T-helper 1 cell treated with Interleukin-12 subunit alpha and Interleukin-12 subunit beta and Interleukin-4 antibody, amounts not matched to agents 30 μg/mL and 1 μg/mL, for 36 hours (primary cell): ENCODE measurements around the gene UNC45B.
"Not testable (repeated sequence)": the region's sequence is repeated elsewhere in the genome, so short reads cannot be mapped to it uniquely, and the experiment has no call there.

Experiments used
- H3K27ac Mint-ChIP-seq: one replicate; pipeline ENCODE4 v1.8.0; 2021; ENCODE audit warnings: mild to moderate bottlenecking, mixed read lengths
- H3K27me3 Mint-ChIP-seq: one replicate; pipeline ENCODE4 v1.8.0; 2021; ENCODE audit warnings: low read depth, mixed read lengths
- H3K36me3 Mint-ChIP-seq: one replicate; pipeline ENCODE4 v1.8.0; 2021; ENCODE audit warnings: low read depth, mixed read lengths
- H3K4me1 Mint-ChIP-seq: one replicate; pipeline ENCODE4 v1.8.0; 2021; ENCODE audit warnings: low read depth, mixed read lengths
- H3K4me3 Mint-ChIP-seq: one replicate; pipeline ENCODE4 v1.8.0; 2021; ENCODE audit warnings: mild to moderate bottlenecking, moderate library complexity, mixed read lengths
- H3K9me3 Mint-ChIP-seq: one replicate; pipeline ENCODE4 v1.8.0; 2021; ENCODE audit warnings: mixed read lengths

UNC45B gene

DNA sequence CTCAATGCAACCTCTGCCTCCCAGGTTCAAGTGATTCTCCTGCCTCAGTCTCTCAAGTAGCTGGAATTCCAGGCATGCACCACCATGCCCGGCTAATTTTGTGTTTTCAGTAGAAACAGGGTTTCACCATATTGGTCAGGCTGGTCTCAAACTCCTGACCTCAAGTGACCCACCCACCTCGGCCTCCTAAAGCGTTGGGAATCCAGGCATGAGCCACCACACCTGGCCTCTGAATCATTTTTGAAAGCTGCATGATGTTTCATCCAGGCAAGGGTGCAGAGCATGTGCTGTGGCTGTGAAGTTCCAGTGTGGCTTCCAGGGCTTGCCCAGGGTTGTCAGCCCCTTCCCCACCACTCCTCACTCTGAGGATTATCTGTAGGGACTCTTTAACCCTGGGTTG is 24.7 kb downstream of the UNC45B start:
- H3K27me3 Mint-ChIP-seq, H3K9me3 Mint-ChIP-seq, H3K36me3 Mint-ChIP-seq, H3K27ac Mint-ChIP-seq, H3K4me3 Mint-ChIP-seq: not testable (repeated sequence)
- peaks cover 32% of the 10 kb centered on the region for H3K4me1 Mint-ChIP-seq

DNA sequence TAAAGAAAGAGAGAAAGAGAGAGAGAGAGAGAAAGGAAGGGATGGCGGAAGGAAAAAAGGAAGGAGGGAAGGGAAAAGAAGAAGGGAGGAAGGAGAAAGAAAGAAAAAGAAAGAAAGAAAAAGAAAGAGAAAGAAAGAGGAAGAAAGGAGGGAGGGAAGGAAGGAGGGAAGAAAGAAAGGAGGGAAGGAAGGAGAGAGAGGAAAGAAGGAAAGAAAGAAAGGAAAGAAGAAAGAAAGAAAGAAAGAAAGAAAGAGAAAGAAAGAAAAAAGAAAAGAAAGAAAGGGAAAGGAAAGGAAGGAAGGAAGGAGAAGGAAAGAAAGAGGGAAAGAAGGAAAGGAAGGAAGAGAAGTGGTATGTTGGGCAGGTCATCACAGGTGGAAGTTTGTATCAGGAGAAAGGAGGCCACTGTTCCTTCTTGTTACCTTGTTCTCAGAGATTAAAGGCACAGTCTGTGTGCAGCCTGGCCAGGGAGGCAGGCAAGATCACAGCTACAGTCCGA is 27.3 kb downstream of the UNC45B start:
- Mint-ChIP-seq H3K27me3 (no peaks in the 10 kb centered on the region), H3K27ac (peak overlapping the region; percentile 60), H3K36me3 (no peaks in the 10 kb centered on the region), H3K4me3 (no peak overlapping the region), H3K4me1 (peaks cover 44% of the 10 kb centered on the region), H3K9me3 (peaks cover 3% of the 10 kb centered on the region)

DNA sequence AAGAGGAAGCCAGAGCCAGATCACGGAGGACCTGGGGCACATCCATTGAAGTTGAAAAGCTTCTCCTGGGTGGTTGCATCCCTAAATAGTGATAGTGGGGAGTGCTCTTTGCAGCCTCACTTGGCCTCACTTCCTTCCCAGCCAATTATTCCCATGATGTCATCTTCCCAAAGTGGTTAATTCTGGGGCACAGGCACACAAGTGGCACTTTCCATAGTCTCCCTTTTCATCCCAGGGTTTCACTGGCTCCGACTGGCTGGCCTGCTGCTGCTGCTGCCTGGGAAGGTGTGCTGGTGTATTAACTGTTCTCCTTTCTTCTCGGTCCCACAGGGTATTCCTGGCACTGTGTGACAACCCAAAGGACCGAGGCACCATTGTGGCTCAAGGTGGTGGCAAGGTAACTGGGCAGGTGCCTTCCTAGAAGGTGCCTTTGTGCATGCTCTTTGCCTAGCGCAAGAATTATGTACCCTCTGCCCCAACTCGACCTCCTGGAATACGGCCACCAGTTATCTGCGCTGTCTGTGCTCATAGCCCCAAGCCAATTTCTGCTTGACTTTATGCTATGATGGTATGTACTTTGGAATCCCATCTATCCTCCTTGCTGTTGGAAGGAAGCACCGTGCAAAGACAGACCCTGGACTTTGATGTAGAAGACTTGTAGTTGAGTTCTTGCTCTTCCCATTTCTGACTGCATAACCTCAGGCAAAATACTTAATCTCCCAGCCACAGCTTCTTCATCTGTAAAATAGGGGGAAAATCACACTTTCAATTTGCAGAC is 28.2 kb downstream of the UNC45B start:
- Mint-ChIP-seq H3K27ac (no peak overlapping the region), H3K36me3 (no peaks in the 10 kb centered on the region), H3K4me3 (no peak overlapping the region), H3K9me3 (peaks cover 3% of the 10 kb centered on the region), H3K27me3 (no peaks in the 10 kb centered on the region), H3K4me1 (peaks cover 47% of the 10 kb centered on the region)

DNA sequence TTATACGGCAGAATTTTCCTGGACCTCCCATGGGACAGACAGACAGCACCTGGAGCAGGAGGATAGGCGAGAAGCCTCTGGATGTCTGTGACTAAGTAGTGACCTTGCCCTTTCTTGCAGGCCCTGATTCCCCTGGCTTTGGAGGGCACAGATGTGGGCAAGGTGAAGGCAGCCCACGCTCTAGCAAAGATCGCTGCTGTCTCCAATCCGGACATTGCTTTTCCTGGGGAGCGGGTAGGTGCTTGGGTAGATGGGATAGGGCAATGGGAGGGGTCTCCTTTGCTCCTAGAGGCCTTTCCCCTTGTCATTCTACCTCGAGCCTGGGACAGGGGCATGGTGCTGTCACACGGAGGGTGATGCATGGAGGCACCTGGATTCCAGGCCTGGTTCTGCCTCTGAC is 29.3 kb downstream of the UNC45B start:
- peaks cover 3% of the 10 kb centered on the region for H3K9me3 Mint-ChIP-seq
- no peak overlapping the region for H3K4me3 Mint-ChIP-seq
- H3K27ac Mint-ChIP-seq = no peak overlapping the region
- H3K36me3 Mint-ChIP-seq = no peaks in the 10 kb centered on the region
- H3K27me3 Mint-ChIP-seq = no peaks in the 10 kb centered on the region
- H3K4me1 Mint-ChIP-seq = peaks cover 43% of the 10 kb centered on the region

DNA sequence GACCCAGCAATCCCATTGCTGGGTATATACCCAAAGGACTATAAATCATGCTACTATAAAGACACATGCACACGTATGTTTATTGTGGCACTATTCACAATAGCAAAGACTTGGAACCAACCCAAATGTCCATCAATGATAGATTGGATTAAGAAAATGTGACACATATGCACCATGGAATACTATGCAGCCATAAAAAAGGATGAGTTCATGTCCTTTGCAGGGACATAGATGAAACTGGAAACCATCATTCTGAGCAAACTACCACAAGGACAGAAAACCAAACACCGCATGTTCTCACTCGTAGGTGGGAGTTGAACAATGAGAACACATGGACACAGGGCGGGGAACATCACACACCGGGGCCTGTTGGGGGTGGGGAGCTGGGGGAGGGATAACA is 31.8 kb downstream of the UNC45B start:
- not testable (repeated sequence) for H3K36me3 Mint-ChIP-seq, H3K27me3 Mint-ChIP-seq, H3K9me3 Mint-ChIP-seq, H3K4me3 Mint-ChIP-seq, H3K27ac Mint-ChIP-seq
- H3K4me1 Mint-ChIP-seq = peaks cover 49% of the 10 kb centered on the region

DNA sequence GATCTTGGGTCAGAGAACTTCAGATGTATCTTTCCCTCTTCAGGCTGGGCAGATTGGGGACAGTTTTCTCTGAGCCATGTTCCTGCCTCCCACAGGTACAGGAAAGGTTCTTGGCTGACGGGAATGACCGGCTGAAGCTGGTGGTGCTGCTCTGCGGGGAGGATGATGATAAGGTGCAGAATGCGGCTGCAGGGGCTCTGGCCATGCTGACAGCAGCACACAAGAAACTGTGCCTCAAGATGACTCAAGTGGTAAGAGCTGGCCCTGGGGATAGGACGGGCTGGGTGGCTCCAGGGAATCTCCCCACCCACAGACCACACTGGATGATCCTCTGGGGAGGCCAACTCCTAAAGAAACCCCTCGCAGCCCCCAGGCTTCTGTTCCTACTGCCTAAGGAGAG is 35.7 kb downstream of the UNC45B start:
- Mint-ChIP-seq H3K27ac (no peak overlapping the region), H3K4me3 (no peak overlapping the region), H3K9me3 (no peaks in the 10 kb centered on the region), H3K4me1 (peaks cover 39% of the 10 kb centered on the region), H3K27me3 (no peaks in the 10 kb centered on the region), H3K36me3 (no peaks in the 10 kb centered on the region)

DNA sequence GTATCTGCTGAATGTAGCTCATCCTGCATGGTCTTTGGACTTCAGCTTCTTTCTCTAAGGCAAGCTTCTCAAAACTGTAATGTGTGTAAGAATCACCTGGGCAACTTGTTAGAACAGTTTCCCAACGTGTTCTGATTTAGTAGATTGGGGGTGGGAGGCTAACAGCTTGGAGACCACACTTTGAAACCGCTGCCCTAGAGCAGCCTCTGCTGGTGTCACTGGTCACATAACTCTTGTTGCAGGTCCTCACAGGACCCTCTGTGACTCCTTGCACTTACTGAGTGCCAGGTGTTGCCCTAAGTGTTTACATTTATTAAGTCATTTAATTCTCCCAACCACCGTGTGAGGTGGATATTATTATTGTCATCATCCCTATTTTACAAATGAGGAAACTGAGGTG is 36.7 kb downstream of the UNC45B start:
- no peak overlapping the region for H3K4me3 Mint-ChIP-seq
- H3K27ac Mint-ChIP-seq = no peak overlapping the region
- H3K9me3 Mint-ChIP-seq = no peaks in the 10 kb centered on the region
- no peaks in the 10 kb centered on the region for H3K36me3 Mint-ChIP-seq
- H3K4me1 Mint-ChIP-seq = peaks cover 41% of the 10 kb centered on the region
- H3K27me3 Mint-ChIP-seq = no peaks in the 10 kb centered on the region

DNA sequence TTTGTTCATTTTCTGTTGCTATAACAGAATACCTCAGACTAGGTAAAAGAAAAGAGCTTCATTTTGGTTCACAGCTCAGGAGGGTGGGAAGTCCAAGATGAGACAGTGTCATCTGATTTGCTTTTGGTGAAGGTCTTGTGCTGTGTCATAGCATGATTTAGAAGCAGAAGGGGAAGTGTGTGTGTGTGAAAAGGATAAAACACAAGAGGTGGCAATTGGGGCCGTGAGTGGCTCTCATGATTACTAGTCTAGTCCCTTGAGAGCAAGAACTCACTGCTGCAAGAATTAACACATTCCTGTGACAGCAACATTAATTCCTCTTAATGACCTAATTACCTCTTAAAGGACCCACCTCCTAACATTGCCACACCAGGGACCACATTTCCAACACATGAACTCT is 38.2 kb downstream of the UNC45B start:
- Mint-ChIP-seq H3K4me3 (no peak overlapping the region), H3K27ac (no peak overlapping the region), H3K9me3 (peaks cover 3% of the 10 kb centered on the region), H3K4me1 (peaks cover 39% of the 10 kb centered on the region), H3K36me3 (no peaks in the 10 kb centered on the region), H3K27me3 (no peaks in the 10 kb centered on the region)

DNA sequence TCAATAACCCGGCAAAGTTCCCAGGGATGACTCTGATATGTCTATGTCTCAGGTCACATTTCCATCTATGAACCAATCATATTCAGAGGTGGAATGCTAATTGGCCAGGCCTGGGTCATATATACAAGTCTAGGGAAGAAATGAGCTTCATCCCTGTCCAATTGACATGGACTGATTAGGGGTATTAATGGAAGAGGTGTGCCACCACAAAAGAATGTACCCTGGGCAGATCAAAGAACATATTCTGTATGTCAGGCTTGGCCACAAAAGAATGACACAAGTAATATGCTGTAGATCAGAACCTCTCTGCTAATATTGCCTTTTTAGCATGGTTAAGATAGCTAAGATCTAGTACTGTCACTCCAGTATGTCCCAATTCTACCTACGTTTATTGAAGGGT is 39.9 kb downstream of the UNC45B start:
- H3K4me3 Mint-ChIP-seq = no peak overlapping the region
- H3K9me3 Mint-ChIP-seq = peaks cover 3% of the 10 kb centered on the region
- peaks cover 39% of the 10 kb centered on the region for H3K4me1 Mint-ChIP-seq
- H3K36me3 Mint-ChIP-seq = no peaks in the 10 kb centered on the region
- H3K27me3 Mint-ChIP-seq = no peaks in the 10 kb centered on the region
- H3K27ac Mint-ChIP-seq = no peak overlapping the region

DNA sequence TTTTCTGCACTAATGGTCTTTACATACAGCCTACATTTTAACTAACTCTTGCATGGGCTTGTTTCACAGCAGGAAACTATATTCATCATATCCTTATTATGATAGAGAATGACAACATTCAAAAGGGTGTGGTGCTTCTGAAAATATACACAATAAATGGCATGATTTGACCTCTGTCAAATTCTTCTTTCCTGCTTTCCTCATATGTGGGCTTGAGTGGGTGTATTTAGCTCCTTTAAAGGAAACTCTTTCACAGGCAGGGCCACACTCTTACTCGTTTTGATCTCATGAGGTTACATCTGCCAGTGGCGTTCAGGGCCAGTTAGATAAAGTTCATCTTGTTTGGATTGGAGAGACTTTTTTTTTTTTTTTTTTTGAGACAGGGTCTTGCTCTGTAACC is 40.5 kb downstream of the UNC45B start:
- peaks cover 3% of the 10 kb centered on the region for H3K9me3 Mint-ChIP-seq
- peaks cover 1% of the 10 kb centered on the region for H3K36me3 Mint-ChIP-seq
- peak overlapping the region; percentile 32 for H3K4me3 Mint-ChIP-seq
- peak overlapping the region; percentile 68 for H3K27ac Mint-ChIP-seq
- no peaks in the 10 kb centered on the region for H3K27me3 Mint-ChIP-seq
- peaks cover 38% of the 10 kb centered on the region for H3K4me1 Mint-ChIP-seq

DNA sequence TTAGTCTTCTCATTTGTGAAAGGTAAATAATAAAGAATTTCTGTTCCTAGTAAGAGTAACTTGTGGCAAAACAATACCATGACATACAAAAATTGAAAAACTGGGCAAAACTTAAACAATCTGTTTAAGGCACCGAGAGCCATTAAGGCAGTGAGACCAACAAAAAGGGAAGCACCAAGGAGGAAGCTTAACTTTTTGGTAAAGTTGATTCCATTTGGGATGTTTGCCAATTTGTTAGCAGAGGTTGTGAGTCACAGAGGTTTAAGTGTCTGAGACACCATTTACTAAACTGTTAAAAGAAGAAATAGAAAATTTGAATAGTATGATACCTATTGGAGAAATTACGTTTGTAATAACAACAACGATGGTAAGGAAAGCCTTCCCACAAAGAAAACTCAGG is 41.7 kb downstream of the UNC45B start:
- Mint-ChIP-seq H3K4me3 (peak overlapping the region; percentile 16), H3K4me1 (peaks cover 35% of the 10 kb centered on the region), H3K9me3 (peaks cover 3% of the 10 kb centered on the region), H3K27me3 (no peaks in the 10 kb centered on the region), H3K36me3 (peaks cover 1% of the 10 kb centered on the region), H3K27ac (no peak overlapping the region)

DNA sequence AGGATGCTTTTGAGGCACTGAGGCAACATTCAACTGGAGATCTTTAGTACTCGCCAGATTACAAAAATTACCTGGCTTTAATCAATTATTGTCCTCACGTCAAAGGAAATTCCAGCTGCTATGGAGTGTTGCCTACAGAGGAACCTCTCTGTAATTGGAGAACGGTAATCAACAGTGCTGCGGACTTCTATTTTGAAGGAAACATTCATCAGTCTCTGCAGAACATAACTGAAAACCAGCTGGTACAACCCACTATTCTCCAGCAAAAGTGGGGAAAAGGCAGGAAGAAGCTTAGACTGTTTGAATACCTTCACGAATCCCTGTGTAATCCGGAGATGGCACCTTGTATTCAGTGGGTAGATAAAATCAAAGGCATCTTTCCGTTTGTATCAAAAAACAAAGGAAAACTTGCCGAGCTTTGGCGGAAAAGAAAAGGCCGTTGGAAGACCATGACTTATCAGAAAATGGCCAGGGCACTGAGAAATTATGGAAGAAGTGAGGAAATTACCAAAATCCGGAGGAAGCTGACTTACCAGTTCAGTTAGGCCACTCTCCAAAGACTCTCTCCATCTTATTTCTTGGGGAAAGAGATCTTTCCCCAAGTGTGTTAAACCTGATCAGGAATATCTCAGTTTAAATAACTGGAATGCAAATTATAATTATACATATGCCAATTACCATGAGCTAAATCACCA is 43.5 kb downstream of the UNC45B start:
- Mint-ChIP-seq H3K4me3 (no peak overlapping the region), H3K27ac (no peak overlapping the region), H3K36me3 (peaks cover 2% of the 10 kb centered on the region), H3K9me3 (peaks cover 5% of the 10 kb centered on the region), H3K4me1 (peaks cover 31% of the 10 kb centered on the region), H3K27me3 (peaks cover 2% of the 10 kb centered on the region)

DNA sequence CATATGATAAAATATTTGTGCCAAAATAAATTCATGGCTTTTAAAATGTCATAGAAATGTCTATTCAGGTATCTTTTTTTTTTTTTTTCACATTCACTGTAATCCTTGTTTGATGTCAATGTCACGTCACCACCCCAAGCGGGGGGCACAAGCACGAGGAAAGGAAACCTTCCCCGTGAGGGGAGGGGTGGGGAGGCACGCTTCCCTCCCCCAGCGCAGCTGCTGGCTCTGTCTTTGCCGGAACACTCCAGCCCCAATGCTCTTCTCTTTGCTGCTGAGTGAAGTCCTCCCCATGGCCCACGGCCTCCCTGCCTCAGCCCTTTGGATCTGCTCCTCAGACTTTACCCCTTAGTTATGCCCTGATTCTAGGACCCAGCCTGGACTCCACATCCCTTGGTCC is 45.1 kb downstream of the UNC45B start:
- Mint-ChIP-seq H3K36me3 (peaks cover 5% of the 10 kb centered on the region), H3K4me3 (no peak overlapping the region), H3K27me3 (peaks cover 6% of the 10 kb centered on the region), H3K27ac (no peak overlapping the region), H3K4me1 (peaks cover 22% of the 10 kb centered on the region), H3K9me3 (peaks cover 18% of the 10 kb centered on the region)

DNA sequence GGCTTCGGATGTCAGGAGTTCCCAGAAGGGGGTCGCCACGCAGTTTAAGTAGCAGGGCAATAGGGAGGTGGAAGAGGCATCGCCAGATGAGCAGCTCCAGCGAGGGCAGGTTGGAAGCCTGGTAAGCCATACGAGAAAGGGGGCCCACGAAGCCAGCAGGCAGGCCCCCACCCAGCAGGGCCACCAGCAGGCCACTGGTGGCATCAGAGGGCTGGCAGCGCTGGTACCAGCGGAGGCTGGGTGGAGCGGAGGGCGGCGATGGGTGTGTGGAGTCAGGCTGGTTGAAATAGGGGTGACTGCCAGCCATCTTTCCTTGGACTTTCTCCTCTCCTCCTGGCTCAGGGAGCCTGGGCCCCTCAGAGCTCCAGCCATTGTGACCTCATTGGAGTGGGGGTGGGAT is 46.4 kb downstream of the UNC45B start, which contains the start of gene SLC35G3:
Gene SLC35G3, minus strand, starts transcription at position 393 of the 400 bp plus-strand sequence. Its CDS starts 86 bp downstream, at position 307.
- H3K27ac Mint-ChIP-seq, H3K27me3 Mint-ChIP-seq, H3K36me3 Mint-ChIP-seq, H3K4me3 Mint-ChIP-seq: not testable (repeated sequence)
- peaks cover 20% of the 10 kb centered on the region for H3K9me3 Mint-ChIP-seq
- H3K4me1 Mint-ChIP-seq = peaks cover 10% of the 10 kb centered on the region

DNA sequence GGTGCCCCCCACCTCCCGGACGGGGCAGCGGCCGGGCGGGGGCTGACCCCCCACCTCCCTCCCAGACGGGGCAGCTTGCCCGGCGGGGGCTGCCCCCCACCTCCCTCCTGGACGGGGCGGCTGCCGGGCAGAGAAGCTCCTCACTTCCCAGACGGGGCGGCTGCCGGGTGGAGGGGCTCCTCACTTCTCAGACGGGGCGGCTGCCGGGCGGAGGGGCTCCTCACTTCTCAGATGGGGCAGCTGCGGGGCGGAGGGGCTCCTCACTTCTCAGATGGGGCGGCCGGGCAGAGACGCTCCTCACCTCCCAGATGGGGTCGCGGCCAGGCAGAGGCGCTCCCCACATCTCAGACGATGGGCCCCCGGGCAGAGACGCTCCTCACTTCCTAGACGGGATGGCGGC is 47.4 kb downstream of the UNC45B start:
- not testable (repeated sequence) for H3K27ac Mint-ChIP-seq, H3K4me1 Mint-ChIP-seq, H3K27me3 Mint-ChIP-seq, H3K4me3 Mint-ChIP-seq
- H3K9me3 Mint-ChIP-seq = peaks cover 29% of the 10 kb centered on the region
- peaks cover 12% of the 10 kb centered on the region for H3K36me3 Mint-ChIP-seq
